ENCODE data around the gene FKBP9.

GRCh38 chr7:33040803-33041516, 83.7 kb downstream of the FKBP9 start:
- no peak for TF ChIP-seq CTCF (conservative IDR thresholded peaks at IDR 0.05)
- TF ChIP-seq ZFX (IDR thresholded peaks at IDR 0.05), result no peak

Measured in C4-2B (cell line).